H1 (cell line): Measurements from ENCODE around the gene APOL4. TPM values are rescaled to one million over a fixed set of nuclear protein-coding genes. Genes with fewer than 3 reads are reported as not detected.
"Not testable (repeated sequence)": the region's sequence is repeated elsewhere in the genome, so short reads cannot be mapped to it uniquely, and the experiment has no call there.

Experiments used
- CTCF ChIA-PET: fragments of 300-600 bp; sonication (Branson Sonifier 250); formaldehyde crosslinking; loops from one replicate; lab custom pipeline; 2021; ENCODE audit not compliant: partially characterized antibody; lab: Charles Lee
- POLR2A ChIA-PET: fragments of 300-600 bp; sonication (Branson Sonifier 250); formaldehyde crosslinking; loops from one replicate; lab custom pipeline; 2021; ENCODE audit warnings: inconsistent platforms; ENCODE audit not compliant: partially characterized antibody; lab: Charles Lee
- DNase-seq, 2 experiments: peaks; one replicate each; pipeline versions ENCODE4 v3.0.0 to v3.0.0-alpha.2; 2010 to 2022; ENCODE audit warnings: low spot score in 2 of 2, low read depth in 1 of 2, mixed read lengths in 1 of 2
- FAIRE-seq: peaks from 2 replicates; lab custom pipeline; 2011; peaks lifted over from hg19 to GRCh38; lab: Jason Lieb, UNC
- H2AFZ ChIP-seq: 2 replicates; pipeline ENCODE4 v1.8.1; 2012; ENCODE audit warnings: low read length, inconsistent platforms
- H2AK5ac ChIP-seq: 2 replicates; pipeline ENCODE4 v1.6.1; 2013; ENCODE audit warnings: low read depth, low read length
- H2BK120ac ChIP-seq: replicated peaks from 2 replicates; pipeline ENCODE3; 2013; ENCODE audit warnings: low read depth, low read length, inconsistent platforms
- H2BK12ac ChIP-seq: 2 replicates; pipeline ENCODE4 v1.6.1; 2013; ENCODE audit warnings: low read depth, low read length
- H2BK15ac ChIP-seq: 2 replicates; pipeline ENCODE4 v1.6.1; 2013; ENCODE audit warnings: low read length
- H2BK20ac ChIP-seq: 2 replicates; pipeline ENCODE4 v1.6.1; 2013; ENCODE audit warnings: low read length
- H2BK5ac ChIP-seq: 2 replicates; pipeline ENCODE4 v1.6.1; 2013; ENCODE audit warnings: low read depth, low read length
- H3K14ac ChIP-seq: 2 replicates; pipeline ENCODE4 v1.6.1; 2013; ENCODE audit warnings: inconsistent platforms; ENCODE audit not compliant: insufficient read length
- H3K18ac ChIP-seq: 2 replicates; pipeline ENCODE4 v1.6.1; 2013; ENCODE audit warnings: low read length; ENCODE audit errors: extremely low read depth
- H3K23ac ChIP-seq: 2 replicates; pipeline ENCODE4 v1.6.1; 2013; ENCODE audit warnings: inconsistent platforms; ENCODE audit not compliant: insufficient read length
- H3K23me2 ChIP-seq: 2 replicates; pipeline ENCODE4 v1.6.1; 2013; ENCODE audit warnings: low read depth, low read length
- H3K27ac ChIP-seq: 2 replicates; pipeline ENCODE4 v1.6.1; 2011; ENCODE audit warnings: low read depth, low read length, inconsistent platforms
- H3K27me3 ChIP-seq, 4 experiments: replicated peaks in 1 of 4; 1 replicate in 1 of 4; 2 replicates in 3 of 4; pipeline versions ENCODE4 v1.6.1 to v1.8.1; 2011 to 2013; ENCODE audit warnings: low read length in 3 of 4, mild to moderate bottlenecking in 3 of 4, inconsistent platforms in 2 of 4, mixed read lengths in 2 of 4, moderate library complexity in 1 of 4; ENCODE audit not compliant: control insufficient read depth in 3 of 4, insufficient read depth in 3 of 4; ENCODE audit errors: extremely low read depth in 1 of 4
- H3K36me3 ChIP-seq, 4 experiments: 2 replicates each; pipeline versions ENCODE4 v1.6.1 to v1.8.1; 2011 to 2013; ENCODE audit warnings: mild to moderate bottlenecking in 4 of 4, low read length in 3 of 4, moderate library complexity in 2 of 4, control low read depth in 1 of 4, inconsistent platforms in 1 of 4; ENCODE audit not compliant: insufficient read depth in 4 of 4, control insufficient read depth in 2 of 4
- H3K4ac ChIP-seq: replicated peaks from 2 replicates; pipeline ENCODE3; 2013; ENCODE audit warnings: low read length, low read depth, mixed read lengths, inconsistent platforms; ENCODE audit not compliant: insufficient read length
- H3K4me1 ChIP-seq, 4 experiments: replicated peaks in 1 of 4; 1 replicate in 1 of 4; 2 replicates in 3 of 4; pipeline versions ENCODE4 v1.6.1 to v1.8.1; 2011 to 2013; ENCODE audit warnings: low read length in 3 of 4, inconsistent platforms in 2 of 4, mixed read lengths in 1 of 4; ENCODE audit not compliant: insufficient read depth in 4 of 4, control insufficient read depth in 3 of 4
- H3K4me2 ChIP-seq, 2 experiments: 2 replicates each; pipeline versions ENCODE4 v1.6.1 to v1.8.1; 2011 to 2013; ENCODE audit warnings: low read depth in 2 of 2, low read length in 2 of 2, control low read depth in 1 of 2, inconsistent platforms in 1 of 2, mild to moderate bottlenecking in 1 of 2; ENCODE audit not compliant: insufficient read depth in 1 of 2
- H3K4me3 ChIP-seq, 4 experiments: fragments of 200-600, 300-600 bp in 1 of 4; sonication (generic), shearing (Covaris generic), sonication (Bioruptor Twin) in 1 of 4; 2 replicates each; pipeline versions ENCODE4 v1.5.1 to v1.8.1; 2011 to 2016; ENCODE audit warnings: low read length in 4 of 4, low read depth in 3 of 4, control low read depth in 2 of 4, inconsistent platforms in 2 of 4, mild to moderate bottlenecking in 2 of 4, mixed read lengths in 1 of 4, moderate library complexity in 1 of 4; ENCODE audit not compliant: insufficient read depth in 2 of 4; ENCODE audit errors: extremely low read depth in 1 of 4
- H3K56ac ChIP-seq: replicated peaks from 2 replicates; pipeline ENCODE3; 2013; ENCODE audit warnings: low read depth, mild to moderate bottlenecking, mixed read lengths, low read length, inconsistent platforms; ENCODE audit not compliant: insufficient read length
- H3K79me1 ChIP-seq: 2 replicates; pipeline ENCODE4 v1.6.1; 2013; ENCODE audit warnings: low read depth, low read length, control low read depth
- H3K79me2 ChIP-seq, 2 experiments: 2 replicates each; pipeline versions ENCODE4 v1.6.1 to v1.8.1; 2012 to 2013; ENCODE audit warnings: low read length in 2 of 2, mild to moderate bottlenecking in 2 of 2, inconsistent platforms in 1 of 2; ENCODE audit not compliant: insufficient read depth in 2 of 2, control insufficient read depth in 1 of 2
- H3K9ac ChIP-seq, 4 experiments: replicated peaks in 1 of 4; 1 replicate in 1 of 4; 2 replicates in 3 of 4; pipeline versions ENCODE4 v1.6.1 to v1.8.1; 2011 to 2013; ENCODE audit warnings: low read depth in 3 of 4, low read length in 3 of 4, control low read depth in 2 of 4, mild to moderate bottlenecking in 2 of 4, moderate library complexity in 2 of 4, inconsistent platforms in 1 of 4; ENCODE audit errors: extremely low read depth in 1 of 4
- H3K9me3 ChIP-seq, 2 experiments: 2 replicates each; pipeline versions ENCODE4 v1.6.1 to v1.8.1; 2012 to 2013; ENCODE audit warnings: mild to moderate bottlenecking in 2 of 2, moderate library complexity in 2 of 2, control low read depth in 1 of 2, inconsistent platforms in 1 of 2, low read depth in 1 of 2, low read length in 1 of 2, mixed read lengths in 1 of 2; ENCODE audit not compliant: insufficient read depth in 2 of 2
- H4K20me1 ChIP-seq, 2 experiments: replicated peaks in 1 of 2; 2 replicates each; pipeline versions ENCODE3 to v1.8.1; 2011 to 2013; ENCODE audit warnings: inconsistent platforms in 2 of 2, low read length in 2 of 2, mild to moderate bottlenecking in 1 of 2; ENCODE audit not compliant: insufficient read depth in 2 of 2, control insufficient read depth in 1 of 2
- H4K5ac ChIP-seq: 2 replicates; pipeline ENCODE4 v1.6.1; 2013; ENCODE audit warnings: low read length, low read depth, mixed read lengths, inconsistent platforms; ENCODE audit not compliant: insufficient read length
- H4K8ac ChIP-seq: 2 replicates; pipeline ENCODE4 v1.8.0; 2013; ENCODE audit warnings: mild to moderate bottlenecking, moderate library complexity, low read length, inconsistent platforms; ENCODE audit not compliant: insufficient read depth; ENCODE audit errors: extremely low read depth
- H4K91ac ChIP-seq: replicated peaks from 2 replicates; pipeline ENCODE3; 2013; ENCODE audit warnings: low read length, mixed read lengths, inconsistent platforms; ENCODE audit not compliant: insufficient read length
- WGBS, 2 experiments: shearing (Covaris generic) in 1 of 2; methylation state at CpG; one replicate each; pipeline versions ENCODE4 v1.1.6 to v1.1.7; 2013 to 2015; ENCODE audit warnings: low lambda C conversion rate in 2 of 2, mixed read lengths in 2 of 2, inconsistent platforms in 1 of 2, low coverage in 1 of 2, missing lambda C conversion rate in 1 of 2; ENCODE audit not compliant: insufficient replicate concordance in 2 of 2, insufficient coverage in 1 of 2, insufficient read length in 1 of 2; ENCODE audit errors: extremely low coverage in 1 of 2, missing lambda C conversion rate in 1 of 2; 5-methylcytosine and 5-hydroxymethylcytosine counted together
- polyA plus RNA-seq, 7 experiments: library from polyadenylated mRNA; depleted of rRNA in 3 of 7; stranded (reverse) in 5 of 7; unstranded in 2 of 7; fragments of >200 nt in 5 of 7; fragments of 200-250 nt in 2 of 7; gene quantifications; 1 replicate in 5 of 7; 2 replicates in 1 of 7; 4 replicates in 1 of 7; pipeline versions ENCODE4 v1.2.1 to v1.2.3, GENCODE V29; 2011 to 2013; ENCODE audit warnings: missing spikeins in 2 of 7, mixed read lengths in 2 of 7
- total RNA-seq: library from RNA; stranded (reverse); fragmentation: NEBNext Ultra II Directional; extraction: Animal tissue kit (Norgen Biotek cat#: 25700); gene quantifications from 2 replicates; pipeline ENCODE4 v1.2.1, GENCODE V29; 2021

The APOL4 gene
- total and polyA plus RNA-seq, 2 of the 8 experiments (the other 6 are each of a cell fraction or from before 2014, with no cell fraction given) = 0.02 TPM; not detected in 1

- H3K14ac ChIP-seq, H2AK5ac ChIP-seq, H4K5ac ChIP-seq, DNase-seq, H3K9ac ChIP-seq, H3K18ac ChIP-seq, H2BK15ac ChIP-seq, POLR2A ChIA-PET, H3K27me3 ChIP-seq, H3K4me3 ChIP-seq, H4K91ac ChIP-seq, H3K9me3 ChIP-seq, H3K36me3 ChIP-seq, FAIRE-seq, H3K4me2 ChIP-seq, H3K79me1 ChIP-seq, H4K20me1 ChIP-seq, H2BK5ac ChIP-seq, H3K79me2 ChIP-seq, H3K4ac ChIP-seq, H2BK12ac ChIP-seq, H3K23ac ChIP-seq, H2AFZ ChIP-seq, H2BK20ac ChIP-seq, H3K56ac ChIP-seq, H2BK120ac ChIP-seq, H3K4me1 ChIP-seq, H3K27ac ChIP-seq, H4K8ac ChIP-seq, H3K23me2 ChIP-seq: not testable (repeated sequence)
- WGBS, 2 experiments = 88% methylated on average over 5 of the region's 5 CpGs; no CpG with 5 or more reads in 1 of the 2 experiments
- CTCF ChIA-PET = interaction anchor here (0.6 kb wide), 1 partner anchor 1216 kb away, joined by 3 read pairs; no protein-coding TSS in a partner anchor
Measured at GRCh38 chr22:36205573-36205972, 4.0 kb upstream of the APOL4 start.
